ENCODE results near the gene FLACC1. TPM values are rescaled to one million over a fixed set of nuclear protein-coding genes. Genes with fewer than 3 reads are reported as not detected.

FLACC1 gene
- polyA plus RNA-seq, 3 donors: 0.16 to 0.91 TPM; not detected in 1

DNA sequence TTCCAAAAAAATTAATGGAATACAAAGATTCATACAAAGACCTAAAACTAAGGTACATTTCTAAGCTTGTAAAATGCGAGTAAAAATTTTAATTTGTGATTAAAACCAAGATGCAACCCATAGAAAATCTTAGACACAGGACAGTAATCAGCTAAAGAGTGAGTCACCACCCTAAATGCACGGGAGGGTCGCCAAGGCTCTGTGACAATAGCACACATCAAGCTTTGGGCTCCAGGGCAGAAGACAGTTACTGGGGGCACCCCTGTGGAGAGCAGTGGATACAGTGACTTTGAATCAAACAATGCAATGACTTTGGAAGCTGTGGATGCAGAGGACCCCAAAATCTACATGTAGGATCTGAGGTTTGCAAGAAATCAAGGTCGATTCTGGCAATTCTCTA lies 7.5 kb downstream of the FLACC1 start:
- Mint-ChIP-seq H3K36me3 (peaks cover 0 to 15% of the 10 kb centered on the region in 2 donors), H3K27me3 (ENCODE audit: low read depth in 3 of 3) (peaks cover 0 to 2% (median 0%) of the 10 kb centered on the region in 3 donors), H3K4me3 (no peak overlapping the region), H3K9me3 (peaks cover 0 to 2% (median 0%) of the 10 kb centered on the region in 7 donors), H3K4me1 (peaks cover 4% of the 10 kb centered on the region), H3K27ac (no peak overlapping the region)
- Histone ChIP-seq H3K4me2 (replicated peaks; ENCODE audit: extremely low read depth, low read length, poor library complexity, severe bottlenecking) (no peak overlapping the region), H3K9ac (ENCODE audit: insufficient read depth, low read length, poor library complexity, severe bottlenecking) (no peak overlapping the region), H3K4me1 (ENCODE audit: control insufficient read depth in 1 of 2, insufficient read depth in 2 of 2, low read length in 2 of 2) (no peaks in the 10 kb centered on the region), H4K20me1 (ENCODE audit: insufficient read depth, low read length) (no peaks in the 10 kb centered on the region), H3K9me3 (replicated peaks in 1 of 2; ENCODE audit: control insufficient read depth in 1 of 2, insufficient read depth in 1 of 2, low read length in 2 of 2) (no peaks in the 10 kb centered on the region), H3K36me3 (replicated peaks in 1 of 2; ENCODE audit: control insufficient read depth in 1 of 2, insufficient read depth in 2 of 2, low read length in 2 of 2) (peaks cover 0 to 5% of the 10 kb centered on the region in 2 donors), H3K27me3 (ENCODE audit: control insufficient read depth in 2 of 2, insufficient read depth in 2 of 2, low read length in 2 of 2) (no peaks in the 10 kb centered on the region), H2AFZ (ENCODE audit: insufficient read depth, low read depth, low read length, poor library complexity, severe bottlenecking) (no peak overlapping the region), H3K4me3 (replicated peaks in 1 of 3; ENCODE audit: low read depth in 2 of 3, low read length in 3 of 3) (no peak overlapping the region), H3K79me2 (ENCODE audit: insufficient read depth, low read length) (no peaks in the 10 kb centered on the region), H3K27ac (ENCODE audit: low read depth in 1 of 2, low read length in 2 of 2) (no peak overlapping the region)
- intact Hi-C loops (cut with micrococcal nuclease): no loop called here
- WGBS (ENCODE audit: insufficient coverage): no CpG with 5 or more reads among the region's 4 CpGs
- DNase-seq: no peak
- TF ChIP-seq, protein P1, sequence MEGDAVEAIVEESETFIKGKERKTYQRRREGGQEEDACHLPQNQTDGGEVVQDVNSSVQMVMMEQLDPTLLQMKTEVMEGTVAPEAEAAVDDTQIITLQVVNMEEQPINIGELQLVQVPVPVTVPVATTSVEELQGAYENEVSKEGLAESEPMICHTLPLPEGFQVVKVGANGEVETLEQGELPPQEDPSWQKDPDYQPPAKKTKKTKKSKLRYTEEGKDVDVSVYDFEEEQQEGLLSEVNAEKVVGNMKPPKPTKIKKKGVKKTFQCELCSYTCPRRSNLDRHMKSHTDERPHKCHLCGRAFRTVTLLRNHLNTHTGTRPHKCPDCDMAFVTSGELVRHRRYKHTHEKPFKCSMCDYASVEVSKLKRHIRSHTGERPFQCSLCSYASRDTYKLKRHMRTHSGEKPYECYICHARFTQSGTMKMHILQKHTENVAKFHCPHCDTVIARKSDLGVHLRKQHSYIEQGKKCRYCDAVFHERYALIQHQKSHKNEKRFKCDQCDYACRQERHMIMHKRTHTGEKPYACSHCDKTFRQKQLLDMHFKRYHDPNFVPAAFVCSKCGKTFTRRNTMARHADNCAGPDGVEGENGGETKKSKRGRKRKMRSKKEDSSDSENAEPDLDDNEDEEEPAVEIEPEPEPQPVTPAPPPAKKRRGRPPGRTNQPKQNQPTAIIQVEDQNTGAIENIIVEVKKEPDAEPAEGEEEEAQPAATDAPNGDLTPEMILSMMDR (IDR thresholded peaks at IDR 0.05): no peak

DNA sequence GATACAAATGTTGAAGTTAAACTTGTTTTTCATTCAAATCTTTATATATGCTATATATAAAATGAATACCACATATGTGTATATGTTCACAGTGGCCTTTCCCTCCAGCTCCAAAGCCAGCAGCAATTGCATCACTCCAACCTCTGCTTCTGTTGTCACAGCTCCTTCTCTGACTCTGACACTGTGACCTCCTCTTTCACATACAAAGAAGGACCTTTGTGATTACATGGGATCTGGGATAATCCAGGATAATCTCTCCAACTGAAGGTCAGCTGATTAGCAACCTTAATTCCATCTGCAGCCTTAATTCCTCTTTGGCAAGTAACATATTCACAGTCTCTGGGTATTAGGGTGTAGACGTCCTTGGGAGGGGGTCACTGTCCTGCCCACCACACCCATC lies 8.4 kb downstream of the FLACC1 start:
- H3K4me1 ChIP-seq (ENCODE audit: control insufficient read depth in 1 of 2, insufficient read depth in 2 of 2, low read length in 2 of 2): no peaks in the 10 kb centered on the region
- no peak overlapping the region for H3K27ac Mint-ChIP-seq

More for the DNA sequence above, 8.4 kb downstream of the FLACC1 start:
- intact Hi-C loops (cut with micrococcal nuclease): no loop called here
- no peak overlapping the region for H3K4me2 ChIP-seq (replicated peaks; ENCODE audit: extremely low read depth, low read length, poor library complexity, severe bottlenecking)
- H3K9me3 ChIP-seq (replicated peaks in 1 of 2; ENCODE audit: control insufficient read depth in 1 of 2, insufficient read depth in 1 of 2, low read length in 2 of 2): no peaks in the 10 kb centered on the region
- H3K9ac ChIP-seq (ENCODE audit: insufficient read depth, low read length, poor library complexity, severe bottlenecking): no peak overlapping the region
- peaks cover 0 to 15% of the 10 kb centered on the region in 2 donors for H3K36me3 Mint-ChIP-seq
- H2AFZ ChIP-seq (ENCODE audit: insufficient read depth, low read depth, low read length, poor library complexity, severe bottlenecking): no peak overlapping the region
- H3K27me3 Mint-ChIP-seq (ENCODE audit: low read depth in 3 of 3): peaks cover 0 to 2% (median 0%) of the 10 kb centered on the region in 3 donors
- no CpG with 5 or more reads among the region's 1 CpG for WGBS (ENCODE audit: insufficient coverage)
- H3K4me3 Mint-ChIP-seq: no peak overlapping the region
- H3K4me3 ChIP-seq (replicated peaks in 1 of 3; ENCODE audit: low read depth in 2 of 3, low read length in 3 of 3): no peak overlapping the region
- no peaks in the 10 kb centered on the region for H3K79me2 ChIP-seq (ENCODE audit: insufficient read depth, low read length)
- H3K27ac ChIP-seq (ENCODE audit: low read depth in 1 of 2, low read length in 2 of 2): no peak overlapping the region
- H3K27me3 ChIP-seq (ENCODE audit: control insufficient read depth in 2 of 2, insufficient read depth in 2 of 2, low read length in 2 of 2): no peaks in the 10 kb centered on the region
- no peak for DNase-seq
- H4K20me1 ChIP-seq (ENCODE audit: insufficient read depth, low read length): no peaks in the 10 kb centered on the region
- peaks cover 0 to 7% of the 10 kb centered on the region in 2 donors for H3K36me3 ChIP-seq (replicated peaks in 1 of 2; ENCODE audit: control insufficient read depth in 1 of 2, insufficient read depth in 2 of 2, low read length in 2 of 2)
- peaks cover 4% of the 10 kb centered on the region for H3K4me1 Mint-ChIP-seq
- H3K9me3 Mint-ChIP-seq: peaks cover 0 to 2% (median 0%) of the 10 kb centered on the region in 7 donors
- TF ChIP-seq, protein P1 (IDR thresholded peaks at IDR 0.05): no peak
